K562 (cell line): ENCODE results near the gene SATB2.

ENCODE experiments used
- EP300 ChIP-seq: IDR thresholded peaks from 2 replicates; pipeline ENCODE4 v1.6.1; 2012; ENCODE audit warnings: low read length, improper control_type of control experiment
- LEF1 ChIP-seq: fragments of 450-650 bp; IDR thresholded peaks from 2 replicates; pipeline ENCODE4 v1.6.1; 2016; ENCODE audit warnings: mild to moderate bottlenecking
- PKNOX1 ChIP-seq: fragments of 450-650 bp; IDR thresholded peaks from 2 replicates; pipeline ENCODE4 v1.6.1; 2016
- RHOXF2B ChIP-seq: fragments of 250-450 bp; sonication (Bioruptor Pico); conservative IDR thresholded peaks from 2 replicates; pipeline ENCODE4 v1.5.1; 2021
- SMC3 ChIP-seq: conservative IDR thresholded peaks from 2 replicates; pipeline ENCODE4 v1.6.1; 2011; ENCODE audit warnings: low read depth, low read length, improper control_type of control experiment; ENCODE audit not compliant: insufficient read depth
- ZBTB34 ChIP-seq: fragments of 250-450 bp; sonication (Bioruptor Pico); IDR thresholded peaks from 2 replicates; pipeline ENCODE4 v1.8.0; 2021; ENCODE audit warnings: mild to moderate bottlenecking, moderate library complexity
- ZNF766 ChIP-seq: fragments of 200-800 bp; sonication (Bioruptor generic); conservative IDR thresholded peaks from 2 replicates; pipeline ENCODE4 v1.6.1; 2016; ENCODE audit warnings: missing genetic modification characterization, missing compliant biosample characterization

- TF ChIP-seq EP300 (no peak), SMC3 (peak; percentile 56; the same call in 1 of the 2 replicates), ZBTB34 (CRISPR knock-in tag) (no peak), LEF1 (no peak), RHOXF2B (CRISPR knock-in tag) (no peak), PKNOX1 (no peak), ZNF766 (CRISPR knock-in tag) (no peak)
Measured at GRCh38 chr2:199488772-199489400, 31.1 kb upstream of the SATB2 start.
